ENCODE measurements around the gene WNT10A.
"Not testable (repeated sequence)": the region's sequence is repeated elsewhere in the genome, so short reads cannot be mapped to it uniquely, and the experiment has no call there.

WNT10A gene

GRCh38 chr2:218880102-218880858 lies at the start of gene WNT10A:
WNT10A (plus strand) TSS chr2:218880852; CDS start chr2:218880996, 144 bp downstream.
- peak; percentile 48 to 54 for DNase-seq (ENCODE audit: low read depth in 2 of 2)

DNA sequence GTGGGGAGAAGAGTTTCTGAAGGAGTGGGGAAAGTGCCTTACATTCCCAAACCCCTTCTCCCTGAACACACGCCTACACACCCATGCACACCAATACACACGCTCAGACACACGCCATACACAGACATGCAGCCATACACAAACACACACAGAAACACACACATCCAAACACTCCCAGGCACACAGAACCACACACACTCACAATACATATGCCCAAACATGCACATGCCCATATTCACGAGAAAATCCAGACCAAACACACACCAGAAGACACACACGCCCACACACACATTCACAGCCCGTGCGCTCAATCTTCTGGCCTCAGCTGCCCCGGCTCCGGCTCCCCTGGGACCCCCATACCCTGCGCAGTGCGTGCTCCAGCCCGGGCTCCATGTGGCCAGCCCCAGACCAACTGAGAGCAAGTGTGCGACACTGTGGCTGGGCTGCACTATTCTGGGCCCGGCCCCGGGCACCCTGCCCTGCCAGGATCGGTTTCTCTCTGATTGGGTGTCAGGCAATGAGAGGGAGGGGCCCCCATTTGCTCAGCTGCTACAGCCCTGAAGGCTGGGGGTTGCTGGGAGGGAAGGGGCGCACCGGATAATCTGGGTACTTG lies 49.2 kb upstream of the WNT10A start, which contains the start of gene PRKAG3:
PRKAG3 (minus strand) TSS at position 426 of the 613 bp plus-strand sequence.
- no peak for DNase-seq (ENCODE audit: low read depth in 2 of 2)

- no peak for DNase-seq (ENCODE audit: low read depth in 2 of 2)
Measured at GRCh38 chr2:218832081-218832480, 48.6 kb upstream of the WNT10A start.

DNA sequence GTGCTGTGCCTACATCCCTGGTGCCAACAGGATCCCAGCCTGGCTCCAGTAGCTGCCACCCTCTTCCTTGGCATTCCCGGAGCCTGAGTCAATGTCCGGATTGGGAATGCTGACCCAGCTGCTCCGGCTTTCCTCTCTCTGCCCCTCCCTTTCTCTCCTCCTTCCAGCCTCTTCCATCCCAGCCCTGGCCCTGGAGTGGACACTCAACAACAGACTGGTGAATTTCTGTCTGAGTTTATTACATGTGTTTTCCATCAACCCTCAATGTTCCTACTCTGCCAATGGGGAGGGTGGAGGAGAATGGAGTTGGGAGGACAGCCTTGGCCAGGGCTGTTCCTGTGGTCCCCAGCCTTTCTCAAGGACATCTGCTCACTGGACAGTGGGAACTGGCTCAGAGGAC lies 48.1 kb upstream of the WNT10A start:
- no peak for DNase-seq (ENCODE audit: low read depth in 2 of 2)

GRCh38 chr2:218833023-218833609 lies 47.5 kb upstream of the WNT10A start:
- no peak for DNase-seq (ENCODE audit: low read depth in 2 of 2)

DNA sequence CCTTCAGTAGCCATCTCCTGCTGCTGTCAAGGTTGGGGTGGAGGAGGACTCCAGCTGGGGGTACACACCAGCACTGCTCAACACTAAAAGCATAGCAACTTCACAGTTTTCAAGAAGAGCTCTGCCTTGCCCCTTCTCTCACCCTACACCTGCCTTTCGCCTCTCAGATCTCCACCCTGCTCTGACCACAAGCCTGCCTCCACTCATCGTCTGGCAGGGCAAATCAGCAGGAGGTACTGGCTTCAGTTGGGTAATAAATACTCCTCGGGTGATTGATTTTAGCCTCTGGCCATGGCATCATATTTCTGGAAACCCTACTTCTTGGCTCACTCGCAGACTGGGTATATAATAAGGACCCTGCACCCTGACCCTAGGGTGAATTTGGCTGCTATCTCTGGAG lies 46.0 kb upstream of the WNT10A start:
- no peak for DNase-seq (ENCODE audit: low read depth in 2 of 2)

DNA sequence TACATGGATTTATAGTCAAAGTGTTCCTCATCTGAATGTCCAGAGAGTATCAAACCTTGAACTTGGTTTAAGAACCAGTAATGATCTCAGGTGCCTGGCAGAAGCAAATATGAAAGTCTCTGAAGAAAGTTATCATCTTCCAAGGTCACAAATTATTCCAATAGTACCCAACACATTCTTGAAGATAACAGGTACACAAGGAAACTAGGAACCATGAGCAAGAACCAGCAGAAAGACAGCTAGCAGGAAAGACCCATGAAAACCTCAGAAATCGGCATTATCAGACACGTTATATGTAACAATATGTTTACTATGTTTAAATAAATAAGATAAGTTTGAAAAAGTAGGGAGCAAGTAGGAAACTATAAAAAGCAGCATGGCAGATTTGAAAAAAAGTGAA lies 43.2 kb upstream of the WNT10A start:
- DNase-seq (ENCODE audit: low read depth in 2 of 2): no peak

GRCh38 chr2:218839430-218839829 lies 41.2 kb upstream of the WNT10A start:
- no peak for DNase-seq (ENCODE audit: low read depth in 2 of 2)

- DNase-seq (ENCODE audit: low read depth in 2 of 2): no peak
Measured at GRCh38 chr2:218839888-218840287, 40.8 kb upstream of the WNT10A start.

- not testable (repeated sequence) for DNase-seq (ENCODE audit: low read depth in 2 of 2)
Measured at GRCh38 chr2:218844334-218844733, 36.3 kb upstream of the WNT10A start.

DNA sequence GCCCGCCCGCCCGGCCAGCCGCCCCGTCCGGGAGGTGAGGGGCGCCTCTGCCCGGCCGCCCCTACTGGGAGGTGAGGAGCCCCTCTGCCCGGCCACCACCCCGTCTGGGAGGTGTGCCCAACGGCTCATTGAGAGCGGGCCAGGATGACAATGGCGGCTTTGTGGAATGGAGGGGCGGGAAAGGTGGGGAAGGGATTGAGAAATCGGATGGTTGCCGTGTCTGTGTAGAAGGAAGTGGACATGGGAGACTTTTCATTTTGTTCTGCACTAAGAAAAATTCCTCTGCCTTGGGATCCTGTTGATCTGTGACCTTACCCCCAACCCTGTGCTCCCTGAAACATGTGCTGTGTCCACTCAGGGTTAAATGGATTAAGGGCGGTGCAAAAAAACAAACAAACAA lies 33.7 kb upstream of the WNT10A start:
- DNase-seq (ENCODE audit: low read depth in 2 of 2): not testable (repeated sequence)

DNA sequence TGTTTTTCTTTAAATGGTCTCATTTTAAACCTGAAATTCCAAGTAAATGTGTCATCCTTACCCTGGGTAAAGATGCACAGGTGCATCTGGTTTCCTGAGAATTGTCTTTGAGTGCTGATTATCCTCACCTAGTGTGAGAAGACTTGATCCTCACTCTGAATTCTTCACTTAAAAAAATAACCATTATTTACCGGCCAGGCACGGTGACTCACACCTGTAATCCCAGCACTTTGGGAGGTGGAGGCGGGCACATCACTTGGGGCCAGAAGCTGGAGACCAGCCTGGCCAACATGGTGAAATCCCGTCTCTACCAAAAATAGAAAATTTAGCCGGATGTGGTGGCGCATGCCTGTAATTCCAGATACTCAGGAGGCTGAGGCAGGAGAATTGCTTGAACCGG lies 30.9 kb upstream of the WNT10A start:
- no peak for DNase-seq (ENCODE audit: low read depth in 2 of 2)

DNA sequence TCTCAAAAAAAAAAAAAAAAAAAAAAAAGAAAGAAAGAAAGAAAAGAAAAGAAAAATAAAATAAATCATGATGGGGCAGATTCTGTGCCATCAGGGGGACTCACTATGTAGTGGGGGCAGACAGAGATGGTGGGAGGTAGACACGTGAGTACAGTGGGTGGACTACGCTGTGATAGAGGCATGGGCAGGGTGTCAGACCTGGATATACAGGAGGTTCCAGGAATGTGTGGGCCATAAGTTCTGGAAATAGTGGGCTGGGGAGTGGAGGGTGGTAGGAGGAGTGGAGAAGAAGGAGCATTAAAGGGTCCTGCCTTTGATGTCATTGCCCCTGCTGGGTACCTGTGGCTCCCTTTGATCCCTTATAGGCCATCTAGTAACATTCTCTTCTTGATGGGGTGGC lies 29.9 kb upstream of the WNT10A start:
- no peak for DNase-seq (ENCODE audit: low read depth in 2 of 2)

GRCh38 chr2:218851286-218851685 lies 29.4 kb upstream of the WNT10A start:
- no peak for DNase-seq (ENCODE audit: low read depth in 2 of 2)

GRCh38 chr2:218852911-218853667 lies 27.6 kb upstream of the WNT10A start:
- peak; percentile 36 to 41 for DNase-seq (ENCODE audit: low read depth in 2 of 2)

- no peak for DNase-seq (ENCODE audit: low read depth in 2 of 2)
Measured at GRCh38 chr2:218853766-218854165, 26.9 kb upstream of the WNT10A start.

DNA sequence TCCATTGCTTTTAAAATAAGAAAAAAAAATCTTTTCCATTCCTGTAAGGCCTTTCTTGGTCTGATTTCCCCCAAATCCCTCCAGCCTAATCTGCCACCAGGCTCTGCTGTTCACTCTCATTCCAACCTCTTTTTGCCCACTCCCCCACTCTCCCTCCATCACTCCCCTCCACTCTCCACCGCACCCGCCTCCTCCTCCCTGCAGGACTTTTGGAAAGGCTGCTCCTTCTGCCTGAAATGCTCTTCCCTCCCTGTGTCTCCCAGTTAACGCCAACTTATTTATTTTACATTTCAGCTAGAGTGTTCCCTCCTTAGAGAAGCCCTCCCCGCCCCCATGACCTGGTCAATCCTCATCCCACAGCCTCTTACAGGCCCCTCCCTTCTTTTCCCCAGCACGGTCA lies 25.8 kb upstream of the WNT10A start:
- DNase-seq (ENCODE audit: low read depth in 2 of 2): no peak

DNA sequence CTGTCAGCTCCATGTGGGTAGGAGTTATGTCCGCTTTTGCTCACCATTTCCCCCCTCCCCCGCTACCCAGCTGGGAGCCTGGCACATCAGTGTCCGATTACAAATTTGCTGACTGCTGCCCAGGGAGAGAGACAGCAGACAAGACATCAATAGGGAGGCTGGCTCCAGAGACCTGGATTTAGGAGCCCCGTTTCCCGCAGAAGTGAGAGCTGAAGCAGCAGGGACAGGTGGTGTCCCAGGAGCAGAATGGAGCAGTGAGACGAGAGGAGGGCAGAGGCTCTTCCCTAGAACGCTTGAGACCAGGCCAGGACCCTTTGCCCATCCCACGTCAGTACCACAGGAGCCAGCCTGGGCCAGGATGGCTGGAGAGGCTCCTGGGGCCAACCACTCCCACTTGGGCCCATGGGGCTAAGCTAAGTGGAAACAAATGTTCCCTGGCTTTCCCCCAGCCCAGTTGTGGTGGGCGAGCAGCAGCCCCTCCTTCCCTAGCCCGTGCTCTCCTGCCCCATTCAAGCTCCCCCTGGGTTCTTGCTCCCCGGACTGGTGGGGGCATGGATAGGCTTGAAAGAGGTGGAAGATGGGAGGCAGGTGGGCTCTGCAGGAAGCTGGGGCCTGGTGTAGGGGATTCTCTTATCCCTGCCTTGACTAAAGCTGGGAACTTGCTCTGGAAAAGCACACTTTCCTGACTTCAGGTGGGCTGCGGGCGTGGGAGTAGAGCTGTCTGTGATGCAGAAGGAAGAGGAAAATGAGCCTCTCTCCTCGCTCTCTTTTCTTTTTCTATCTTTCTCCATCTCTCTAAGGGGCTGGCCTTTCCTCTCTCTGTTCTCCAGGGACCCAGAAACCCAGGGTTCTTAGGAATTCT lies 25.1 kb upstream of the WNT10A start:
- no peak for DNase-seq (ENCODE audit: low read depth in 2 of 2)

DNA sequence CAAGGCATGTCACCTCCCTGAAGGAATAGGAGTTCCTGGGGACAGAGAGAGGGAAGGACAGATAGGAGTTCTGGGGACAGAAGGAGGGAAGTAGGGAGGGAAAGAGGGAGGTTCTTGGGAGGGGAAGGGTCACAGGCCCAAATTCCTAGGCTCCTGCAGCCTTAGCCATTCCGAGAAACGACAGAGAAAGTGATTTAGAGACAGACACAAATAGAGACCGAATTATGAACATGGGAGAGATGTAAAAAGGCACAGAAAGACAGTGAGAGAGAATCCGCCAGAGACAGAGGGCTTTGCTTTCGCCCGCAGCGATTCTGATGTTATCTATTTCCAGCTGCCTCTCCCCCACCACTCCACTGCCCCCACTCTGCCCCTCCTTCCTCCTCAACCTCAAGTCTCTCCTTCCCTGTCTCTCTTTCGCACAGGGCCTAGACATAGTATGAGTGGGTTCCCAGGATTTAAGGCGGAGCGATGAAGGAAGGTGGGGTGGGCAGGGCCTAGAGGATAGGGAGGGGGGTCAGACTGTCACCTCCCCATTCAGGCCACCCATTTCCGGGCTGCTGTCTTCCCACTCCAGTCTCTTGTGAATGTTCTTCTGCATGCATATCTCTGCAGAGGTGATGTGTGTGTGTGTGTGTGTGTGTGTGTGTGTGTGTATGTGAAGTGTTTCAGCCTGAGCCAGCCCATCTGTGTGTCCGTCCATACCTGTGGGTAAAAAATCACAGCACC lies 24.3 kb upstream of the WNT10A start:
- no peak for DNase-seq (ENCODE audit: low read depth in 2 of 2)

GRCh38 chr2:218856896-218857243 lies 23.8 kb upstream of the WNT10A start:
- no peak for DNase-seq (ENCODE audit: low read depth in 2 of 2)

All from stimulated activated CD8-positive, alpha-beta memory T cell treated with anti-CD3 and anti-CD28 coated beads, Interleukin-2, amount 100 ng/mL, for 48 hours (primary cell).